CD4-positive, alpha-beta T cell treated with Interleukin-17A for 1 hour (primary cell): Measurements from ENCODE around the gene MYO5C.
"Not testable (repeated sequence)": the region's sequence is repeated elsewhere in the genome, so short reads cannot be mapped to it uniquely, and the experiment has no call there.

Experiments used
- DNase-seq: peaks from one replicate; pipeline ENCODE4 v3.0.0-alpha.2; 2020

The MYO5C gene

DNA sequence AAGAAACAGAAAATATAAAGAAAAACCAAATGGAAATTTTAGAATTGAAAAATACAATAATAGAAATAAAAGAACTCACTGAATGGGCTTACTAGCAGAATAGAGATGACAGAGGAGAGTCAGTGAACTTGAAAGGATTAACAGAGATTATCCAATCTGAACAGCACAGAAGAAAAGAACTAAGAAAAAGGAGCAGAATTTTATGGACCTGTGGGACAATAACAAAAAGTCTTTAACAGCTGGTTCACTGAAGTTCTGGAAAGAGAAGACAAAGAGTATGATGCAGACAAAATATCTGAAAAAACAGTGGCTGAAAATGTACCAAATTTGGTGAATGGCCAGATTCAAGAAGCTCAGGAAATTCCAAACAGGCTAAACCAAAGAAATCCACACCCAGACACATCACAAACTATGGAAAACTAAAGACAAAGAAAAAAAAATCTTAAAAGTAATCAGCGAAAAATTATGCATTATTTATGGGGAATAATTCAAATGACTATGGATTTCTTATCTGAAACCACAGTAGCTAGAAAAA lies 94.7 kb downstream of the MYO5C start:
- no peak for DNase-seq

DNA sequence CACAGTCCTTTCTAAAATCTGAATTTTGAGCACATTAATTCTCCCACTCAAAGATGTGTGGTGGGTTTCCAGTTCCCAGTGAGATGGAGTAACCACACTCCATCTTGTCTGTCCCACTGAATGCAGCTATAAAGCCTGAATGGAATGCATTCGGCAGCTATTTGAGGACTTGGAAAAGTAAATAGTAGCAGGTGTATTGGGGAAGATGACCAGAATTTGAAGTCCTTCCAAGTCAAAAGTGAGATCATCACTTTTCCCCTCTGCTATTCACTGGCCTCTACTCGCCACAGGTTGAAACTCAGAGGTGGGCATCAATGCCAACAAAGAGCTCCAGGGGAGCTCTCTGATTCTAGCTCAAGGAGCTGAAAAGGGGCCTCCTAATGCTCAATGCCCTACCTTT lies 96.3 kb downstream of the MYO5C start:
- no peak for DNase-seq

DNA sequence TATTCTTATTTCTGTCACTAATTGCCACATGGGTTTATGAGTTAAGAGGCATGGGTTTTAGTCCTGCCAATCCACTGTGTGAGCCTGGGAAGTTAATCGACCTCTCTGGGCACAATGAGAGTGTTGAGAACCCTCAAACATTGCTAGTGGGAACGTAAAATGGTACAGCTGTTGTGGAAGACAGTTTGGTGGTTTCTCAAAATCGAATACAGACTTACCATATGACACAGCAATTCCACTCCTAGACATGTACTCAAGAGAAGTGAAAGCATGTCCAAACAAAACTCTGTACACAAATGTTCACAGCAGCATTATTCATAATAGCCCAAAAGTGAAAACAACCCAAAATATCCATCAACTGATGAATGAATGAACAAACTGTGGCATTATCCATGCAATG lies 98.7 kb downstream of the MYO5C start:
- DNase-seq = no peak

DNA sequence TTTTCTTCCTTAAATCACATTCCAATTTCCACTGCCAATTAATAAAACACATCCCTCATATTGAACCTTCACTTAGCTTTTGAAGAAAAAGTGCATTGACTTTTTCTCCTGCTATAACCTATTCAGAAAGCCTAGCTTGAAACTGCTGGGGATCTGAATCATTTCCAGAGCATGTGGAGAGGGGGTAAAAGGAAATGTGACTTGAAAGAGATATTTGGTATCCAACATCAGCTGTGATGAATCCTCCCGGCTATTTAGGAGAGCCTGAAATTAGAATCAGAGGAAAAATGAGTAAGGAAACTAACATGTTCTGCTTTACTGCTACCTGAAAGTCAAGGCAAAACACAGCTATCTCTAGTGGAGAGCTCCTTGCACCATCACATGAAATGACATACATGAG lies 101.8 kb downstream of the MYO5C start:
- no peak for DNase-seq

DNA sequence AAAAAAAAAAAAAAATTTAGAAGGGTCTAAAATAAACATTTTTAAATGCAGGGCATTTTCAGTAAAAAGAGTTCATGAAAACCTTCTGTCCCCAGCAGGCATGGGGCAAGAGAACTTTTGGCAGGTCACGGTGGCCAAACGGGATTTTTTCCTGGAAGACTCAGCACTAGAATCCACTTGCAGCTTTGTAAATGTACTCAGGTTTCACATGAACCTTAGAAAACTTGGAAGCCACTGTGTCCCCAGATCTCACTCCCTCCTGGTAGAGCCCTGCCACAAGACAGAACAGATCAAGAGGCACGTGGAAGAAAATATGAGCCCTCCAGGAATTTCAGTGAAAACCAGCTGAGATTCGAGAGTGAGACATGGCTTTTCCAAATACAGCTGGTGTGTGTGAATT lies 102.3 kb downstream of the MYO5C start:
- DNase-seq = no peak

DNA sequence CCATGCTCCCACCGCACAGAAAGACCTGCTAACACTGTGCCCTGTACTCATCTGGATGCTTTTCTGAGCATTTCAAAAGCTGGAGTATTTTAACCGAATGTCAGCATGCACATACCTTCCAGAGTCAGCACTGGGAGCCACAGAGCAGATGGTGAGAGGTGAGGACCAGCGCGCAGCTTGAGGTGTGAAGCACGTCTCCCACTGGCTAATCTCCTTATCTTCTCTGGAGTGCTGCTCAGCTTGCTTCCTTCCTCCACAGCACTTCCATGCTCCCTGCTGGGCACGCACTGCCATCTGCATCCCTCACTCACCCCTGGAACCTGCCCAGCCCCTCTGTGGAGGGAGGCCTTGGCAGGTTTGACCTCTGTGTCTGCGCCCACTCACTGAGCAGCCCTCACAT lies 104.4 kb downstream of the MYO5C start, which contains the start of gene GNB5:
GNB5 (minus strand) TSS at position 186 of the 400 bp plus-strand sequence. CDS start 6,716 bp downstream, outside the sequence.
- no peak for DNase-seq

DNA sequence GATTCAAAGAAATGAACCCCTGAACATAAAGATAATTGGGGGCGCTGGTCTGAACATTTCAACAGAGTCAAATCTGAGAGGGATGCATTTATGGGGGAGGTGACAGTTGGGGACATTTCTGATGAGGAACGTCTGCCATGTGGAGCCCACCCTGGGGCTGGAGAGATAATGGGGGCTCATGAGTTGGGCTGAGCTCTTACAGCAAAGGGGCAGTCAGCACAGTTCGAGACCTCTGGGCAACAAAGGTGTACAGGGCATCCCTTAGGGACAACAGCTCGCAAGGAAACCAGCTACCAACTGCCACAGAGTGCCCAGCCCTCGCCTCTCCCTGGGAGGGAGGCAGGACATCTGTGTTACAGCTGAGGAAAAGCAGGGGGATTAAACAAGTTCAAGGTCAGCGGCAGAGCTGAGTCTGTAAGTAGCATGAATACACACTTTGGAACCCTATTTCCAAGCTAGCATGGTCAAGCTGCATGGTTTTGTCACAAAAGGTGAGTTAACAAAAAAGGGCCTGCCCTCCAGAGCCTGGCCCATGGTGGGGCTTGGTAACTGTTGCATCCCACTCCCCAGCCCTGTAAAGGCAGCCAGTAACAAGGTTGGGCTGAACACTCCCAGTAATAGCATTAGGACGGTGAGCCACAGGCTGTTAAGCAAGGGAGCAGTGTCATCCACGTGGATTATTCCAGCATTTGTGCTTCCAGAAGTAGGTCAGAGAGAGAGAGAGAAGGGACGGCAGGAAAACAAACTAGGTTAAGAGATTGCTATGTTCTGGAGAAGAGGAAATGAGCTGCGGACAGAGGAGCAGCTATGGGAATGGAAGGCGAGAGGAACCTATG lies 108.7 kb downstream of the MYO5C start:
- DNase-seq = no peak

DNA sequence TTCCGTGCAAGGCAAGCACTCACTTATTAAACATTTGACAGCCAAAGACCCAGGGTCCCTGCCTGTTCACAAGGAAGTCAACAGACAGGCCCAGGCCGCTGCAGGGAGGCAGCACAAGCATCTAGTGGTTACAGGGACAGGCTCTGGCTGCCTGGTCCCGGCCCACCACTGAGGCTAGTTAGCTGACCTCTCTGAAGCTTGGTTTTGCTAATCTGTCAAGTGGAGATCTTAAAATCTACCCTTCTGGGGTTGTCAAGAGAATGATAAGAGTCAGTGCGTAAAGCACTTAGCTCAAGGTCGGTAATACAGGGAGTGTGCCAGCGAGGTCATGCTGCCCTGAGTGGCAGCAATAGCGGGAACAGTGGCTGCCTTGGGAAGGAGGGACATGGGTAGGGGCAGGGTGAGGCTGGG lies 110.4 kb downstream of the MYO5C start:
- no peak for DNase-seq

DNA sequence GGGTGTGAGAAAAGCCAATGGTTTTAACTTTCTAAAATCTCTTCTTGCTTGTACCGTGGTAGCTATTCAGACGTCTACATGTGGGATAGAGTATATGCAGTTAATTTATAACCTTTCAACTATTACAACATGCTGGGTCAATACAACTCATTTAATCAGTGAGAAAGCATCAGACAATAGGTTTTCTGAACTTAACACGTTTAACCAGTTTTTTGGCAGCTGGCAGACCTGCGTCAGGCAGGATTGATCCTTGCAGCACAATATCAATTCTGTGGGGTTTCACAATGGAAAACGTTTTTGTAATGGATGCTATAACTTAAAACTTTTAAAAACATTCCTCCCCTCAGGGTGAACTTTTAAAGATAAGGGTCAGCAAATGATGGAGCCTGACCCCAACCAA lies 110.9 kb downstream of the MYO5C start:
- no peak for DNase-seq

DNA sequence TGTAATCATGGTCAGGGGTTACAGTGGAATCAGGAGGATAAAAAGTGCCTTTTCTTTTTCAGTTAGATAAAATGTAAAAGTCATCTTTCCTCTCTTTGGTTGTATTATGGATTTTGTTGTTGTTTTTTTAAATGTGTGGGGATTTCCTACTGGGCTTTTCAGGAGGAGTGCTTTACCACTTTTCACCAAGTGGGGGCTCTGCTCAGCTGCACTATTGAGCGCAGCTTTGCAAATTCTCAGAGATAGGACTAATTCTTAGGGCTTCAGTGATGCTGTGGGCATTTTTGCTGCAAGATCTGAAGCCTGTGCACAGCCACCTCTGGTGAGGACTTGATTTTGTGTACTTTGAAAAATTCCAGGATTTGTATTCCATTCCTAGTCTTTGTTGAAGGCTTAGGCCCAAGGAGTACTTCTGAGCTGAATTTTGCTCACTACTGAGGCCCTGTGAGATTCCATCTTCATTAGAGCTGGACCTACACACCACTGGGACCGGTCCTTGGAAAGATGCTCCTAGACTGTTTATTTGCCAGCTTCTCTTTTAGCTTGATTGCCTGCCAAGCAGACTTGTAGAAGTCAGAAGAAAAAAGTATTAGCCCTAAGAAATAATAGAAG lies 111.9 kb downstream of the MYO5C start:
- DNase-seq = peak; percentile 47

DNA sequence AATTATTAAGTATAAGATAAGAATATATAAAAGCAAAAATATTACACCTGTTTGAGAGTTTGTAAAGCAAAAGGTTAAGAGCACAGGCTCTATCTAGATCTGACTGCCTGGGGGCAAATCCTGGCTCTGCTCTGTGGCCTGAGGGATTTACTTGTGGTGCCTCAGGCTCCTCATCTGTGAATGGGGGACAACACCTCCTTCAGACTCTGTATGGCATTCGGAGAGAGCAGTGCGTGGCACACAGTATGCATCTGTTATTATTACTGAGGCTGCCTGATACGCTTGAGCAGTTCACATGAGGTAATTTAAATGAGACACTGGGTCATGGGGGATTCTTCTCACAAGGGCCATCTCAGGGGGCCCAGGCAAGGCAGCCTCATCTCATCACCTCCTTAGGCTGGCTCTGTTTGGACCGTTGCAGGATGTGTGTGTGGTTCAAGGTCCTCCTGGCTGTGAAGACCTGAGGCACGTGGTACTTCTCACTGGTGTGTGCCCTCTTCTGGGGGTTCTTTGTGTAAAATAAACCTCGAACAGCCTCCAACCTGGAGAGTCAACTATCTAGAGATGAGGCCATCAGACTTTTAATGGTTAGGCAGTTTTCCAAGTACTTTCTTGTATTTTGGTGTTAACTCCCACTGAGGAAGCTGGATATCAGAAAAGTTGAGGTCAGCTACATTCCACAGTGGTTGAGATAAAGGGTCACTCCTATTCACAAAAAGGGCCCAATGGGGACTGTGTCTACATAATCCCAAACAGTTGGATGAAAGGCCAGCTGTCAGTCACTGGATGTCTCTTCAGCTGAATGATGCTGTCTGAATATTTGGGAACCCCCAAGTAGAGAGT lies 113.4 kb downstream of the MYO5C start:
- DNase-seq = no peak

DNA sequence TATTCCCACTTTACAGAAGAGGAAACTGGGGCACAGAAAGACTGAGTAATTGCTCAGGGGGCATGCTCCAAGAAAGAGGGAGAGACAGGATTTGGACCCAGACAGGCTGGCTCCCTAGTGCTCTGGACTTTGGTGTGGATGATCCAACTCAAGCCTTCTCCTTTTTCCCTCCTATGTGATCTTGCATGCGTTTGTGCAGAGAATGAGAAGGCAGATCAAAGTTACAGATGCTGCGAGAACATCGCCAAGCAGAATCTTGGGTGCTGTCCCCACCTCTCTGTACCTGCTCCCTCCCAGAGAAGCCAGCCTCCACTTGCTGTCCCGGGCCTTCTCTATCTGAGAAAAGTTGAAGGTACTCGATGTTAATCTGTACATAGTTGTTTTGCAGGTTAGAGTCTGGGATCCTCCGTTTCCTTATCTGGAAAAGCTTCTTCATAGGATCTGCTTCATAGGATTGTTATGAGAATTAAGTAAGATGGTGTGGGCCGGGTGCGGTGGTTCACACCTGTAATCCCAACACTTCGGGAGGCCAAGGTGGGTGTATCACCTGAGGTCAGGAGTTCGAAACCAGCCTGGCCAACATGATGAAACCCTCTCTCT lies 114.7 kb downstream of the MYO5C start:
- no peak for DNase-seq

DNA sequence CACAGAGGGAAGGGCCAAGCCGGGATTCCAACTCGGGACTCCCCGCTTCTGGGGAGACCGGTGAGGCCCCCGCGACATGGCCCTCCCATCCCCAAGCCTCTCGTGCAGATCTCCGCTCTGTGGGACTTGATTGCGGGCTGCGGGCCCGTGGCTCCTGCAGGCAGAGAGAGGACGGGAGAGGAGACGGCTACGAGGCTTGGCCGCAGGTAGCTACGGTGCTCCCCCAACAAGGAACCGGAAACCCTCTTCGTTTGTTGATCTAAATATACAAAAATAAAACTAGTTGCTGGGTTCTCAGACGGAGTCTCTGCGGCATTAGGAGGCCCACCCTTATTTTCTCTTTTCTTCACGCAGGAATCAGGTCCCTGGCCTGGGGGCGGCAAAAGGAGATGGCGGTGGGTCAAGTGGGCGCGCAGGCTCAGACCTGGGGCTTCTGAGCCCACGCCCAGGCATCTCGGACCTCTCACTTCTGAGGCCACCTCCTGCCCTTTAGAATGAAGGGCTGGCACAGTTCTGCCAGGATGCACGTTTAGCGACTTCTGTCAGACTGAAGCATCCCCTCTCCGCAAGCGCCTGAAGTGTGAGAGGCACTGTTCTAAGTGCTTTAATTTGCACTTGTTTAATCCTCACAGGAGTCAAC lies 115.3 kb downstream of the MYO5C start:
- peak; percentile 76 for DNase-seq

DNA sequence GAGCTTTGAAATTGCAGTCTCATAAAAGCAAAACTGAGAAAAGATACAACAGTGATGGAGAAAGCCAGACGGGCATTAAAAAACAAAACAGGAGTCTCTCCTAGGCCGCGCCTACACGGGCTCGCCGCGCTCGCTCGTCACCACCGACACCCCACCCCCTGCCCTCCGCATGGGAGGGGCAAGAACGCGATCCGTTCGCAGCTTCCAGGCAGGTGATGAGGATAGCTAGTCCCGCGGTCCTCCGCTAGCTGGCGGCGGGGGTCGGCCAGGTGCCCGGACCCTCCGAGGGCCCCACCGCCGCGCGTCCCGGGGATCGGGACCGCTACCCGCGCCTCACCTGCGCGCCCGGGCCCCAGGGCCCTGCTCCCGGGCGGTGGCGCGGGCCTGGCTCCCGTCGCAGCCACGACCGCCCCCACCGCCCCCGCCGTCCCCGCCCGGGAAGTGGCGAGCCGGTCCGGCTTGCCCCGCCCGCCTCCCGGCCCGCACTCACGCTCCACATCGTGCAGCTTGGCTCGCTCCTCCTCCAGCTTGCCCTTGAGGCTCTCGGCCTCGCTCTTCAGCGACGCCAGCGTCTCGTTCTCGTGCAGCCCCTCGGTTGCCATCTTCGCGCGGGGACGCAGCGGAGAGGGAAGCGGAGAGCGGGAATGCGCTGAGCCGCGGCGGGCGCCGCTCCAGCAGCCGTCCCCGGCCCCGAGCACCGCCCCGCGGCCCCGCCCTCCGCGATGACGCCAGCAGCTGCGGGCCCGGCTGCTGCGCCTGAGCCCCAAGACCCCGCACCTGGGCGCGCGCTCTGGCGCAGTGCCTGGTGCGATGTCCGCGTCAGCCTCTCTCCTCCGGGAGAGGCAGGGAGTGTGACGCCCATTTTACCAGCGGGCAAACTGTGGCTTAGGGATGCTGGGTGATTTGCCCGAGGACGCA lies 116.1 kb downstream of the MYO5C start:
- DNase-seq = peak; percentile 90

DNA sequence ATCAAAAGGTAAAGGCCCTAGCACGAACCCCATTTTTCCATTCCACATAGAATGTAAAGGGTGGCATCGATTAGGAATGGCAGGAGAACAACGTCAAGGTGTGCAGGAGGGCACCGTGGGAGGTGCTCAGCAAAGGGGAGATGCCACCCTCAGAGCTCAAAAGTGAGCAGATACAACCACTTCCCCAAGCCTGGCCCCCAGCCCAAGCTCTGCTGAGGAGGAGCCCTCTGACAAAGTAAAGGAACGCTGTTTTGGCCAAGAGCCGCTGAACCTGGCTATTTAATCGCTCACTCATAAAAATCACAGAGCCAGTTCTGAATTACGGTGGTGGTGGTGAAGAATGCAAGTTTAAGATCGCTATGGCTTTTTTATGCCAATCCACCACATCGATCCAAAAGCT lies 116.8 kb downstream of the MYO5C start:
- DNase-seq = no peak

DNA sequence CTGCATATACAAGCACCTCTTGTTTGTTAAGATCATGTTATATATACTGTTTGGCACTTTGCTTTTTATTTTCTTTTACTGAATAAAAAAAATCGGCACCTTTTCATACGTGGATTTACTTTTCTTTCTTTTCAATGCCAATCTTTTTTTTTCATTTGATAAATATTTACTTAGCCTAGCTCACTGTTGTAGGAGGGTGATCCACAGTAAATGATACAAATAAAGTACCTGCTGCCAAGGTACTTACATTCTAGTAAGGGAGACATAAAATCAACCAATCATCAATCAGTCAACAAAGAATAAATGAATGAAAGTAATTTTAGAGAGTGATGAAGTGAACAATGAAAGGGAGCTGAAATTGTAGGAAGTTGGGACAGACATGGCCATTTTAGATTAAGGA lies 122.7 kb downstream of the MYO5C start:
- no peak for DNase-seq

DNA sequence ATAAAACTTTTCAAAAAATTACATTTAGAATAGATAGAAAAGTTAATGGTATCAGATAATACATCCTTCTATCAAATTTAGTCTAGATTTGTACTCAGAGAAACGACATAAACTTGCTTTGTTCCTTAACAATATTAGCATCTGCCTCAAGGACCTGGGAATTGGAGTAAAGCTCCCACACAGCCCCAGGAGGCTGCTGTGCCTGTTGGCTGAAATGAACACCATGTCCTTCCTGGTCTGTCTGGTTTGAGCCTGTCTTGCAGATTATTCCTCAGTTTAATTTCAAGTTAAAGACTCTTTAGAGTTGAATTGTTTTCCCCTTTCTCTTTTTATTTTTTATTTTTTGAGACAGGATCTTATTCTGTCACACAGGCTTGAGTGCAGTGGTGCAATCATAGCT lies 123.8 kb downstream of the MYO5C start:
- no peak for DNase-seq

DNA sequence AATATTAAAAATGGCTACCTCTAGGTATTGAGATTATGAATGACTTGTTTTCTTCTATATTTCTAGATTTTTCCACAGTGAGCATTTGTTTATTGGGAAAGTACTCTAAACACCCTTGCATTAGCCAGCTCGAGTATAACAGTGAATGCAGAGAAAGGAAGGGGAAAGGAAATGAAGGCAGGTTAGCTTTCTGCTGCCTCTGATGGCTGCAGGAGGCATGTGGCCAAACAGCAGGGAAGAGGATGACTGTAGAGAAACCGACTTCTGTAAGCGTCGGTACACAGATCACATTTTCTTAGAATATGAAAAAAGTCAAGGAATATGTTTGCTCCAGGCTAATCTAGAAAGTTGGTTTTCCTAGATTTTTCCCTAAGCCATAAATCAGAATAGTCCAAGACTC lies 124.2 kb downstream of the MYO5C start:
- peak; percentile 19 for DNase-seq

DNA sequence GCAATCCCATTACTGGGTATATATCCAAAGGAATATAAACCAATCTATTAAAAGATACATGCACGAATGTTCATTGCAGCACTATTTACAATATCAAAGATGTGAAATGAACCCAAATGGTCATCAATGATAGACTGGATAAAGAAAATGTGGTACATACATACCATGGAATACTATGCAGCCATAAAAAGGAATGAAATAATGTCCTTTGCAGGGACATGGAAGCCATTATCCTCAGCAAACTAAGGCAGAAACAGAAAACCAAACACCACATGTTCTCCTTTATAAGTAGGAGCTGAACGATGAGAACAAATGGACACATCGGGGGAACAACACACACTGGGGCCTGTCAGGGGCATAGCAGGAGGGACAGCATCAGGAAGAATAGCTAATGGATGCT lies 125.4 kb downstream of the MYO5C start:
- not testable (repeated sequence) for DNase-seq

DNA sequence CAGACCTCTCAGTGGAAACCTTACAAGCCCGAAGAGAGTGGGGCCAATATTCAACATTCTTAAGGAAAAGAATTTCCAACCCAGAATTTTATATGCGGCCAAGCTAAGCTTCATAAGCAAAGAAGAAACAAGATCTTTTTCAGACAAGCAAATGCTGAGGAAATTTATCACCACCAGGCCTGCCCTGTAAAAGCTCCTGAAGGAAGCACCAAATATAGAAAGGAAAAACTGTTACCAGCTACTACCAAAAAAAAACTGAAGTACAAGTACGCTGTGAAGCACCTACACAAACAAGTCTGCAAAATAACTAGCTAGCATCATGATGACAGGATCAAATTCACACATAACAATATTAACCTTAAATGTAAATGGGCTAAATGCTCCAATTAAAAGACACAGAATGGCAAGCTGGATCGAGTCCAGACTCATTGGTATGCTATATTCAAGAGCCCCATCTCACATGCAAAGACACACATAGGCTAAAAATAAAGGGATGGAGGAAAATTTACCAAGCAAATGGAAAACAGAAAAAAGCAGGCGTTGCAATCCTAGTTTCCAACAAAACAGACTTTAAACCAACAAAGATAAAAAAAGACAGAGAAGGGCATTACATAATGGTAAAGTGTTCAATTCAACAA lies 130.0 kb downstream of the MYO5C start:
- DNase-seq = not testable (repeated sequence)
